B cell (primary cell): Measurements from ENCODE around the gene ABCC1. TPM values are rescaled to one million over a fixed set of nuclear protein-coding genes. Genes with fewer than 3 reads are reported as not detected.

Experiments used
- ATAC-seq: fragments of 200-7000 bp; cut with Tn5 transposase; one replicate; pipeline ENCODE4 v1.10.0; 2021; ENCODE audit warnings: low read depth, mild to moderate bottlenecking, moderate number of reproducible peaks, moderate library complexity
- CTCF ChIA-PET: fragments of 350-600 bp; sonication (Branson Sonifier 250); formaldehyde crosslinking; loops from one replicate; lab custom pipeline; 2021; ENCODE audit warnings: antibody characterized with exemption, inconsistent platforms; lab: Charles Lee
- POLR2A ChIA-PET: fragments of 350-600 bp; sonication (Branson Sonifier 250); formaldehyde crosslinking; loops from one replicate; lab custom pipeline; 2021; ENCODE audit warnings: antibody characterized with exemption; lab: Charles Lee
- DNase-seq: peaks from one replicate; pipeline ENCODE4 v3.0.0; 2013
- H2AFZ ChIP-seq: 2 replicates; pipeline ENCODE4 v1.6.1; 2012; ENCODE audit warnings: mild to moderate bottlenecking, low read depth, low read length; ENCODE audit not compliant: insufficient read depth, poor library complexity, severe bottlenecking
- H3K27ac ChIP-seq, 2 donors: 1 replicate in 1 of 2; 2 replicates in 1 of 2; pipeline ENCODE4 v1.5.1; 2012 to 2013; ENCODE audit warnings: low read length in 2 of 2, mild to moderate bottlenecking in 2 of 2, moderate library complexity in 1 of 2
- H3K27me3 ChIP-seq, 4 experiments: fragments of 200-600 bp in 1 of 4; sonication (generic) in 1 of 4; replicated peaks in 1 of 4; 1 replicate in 2 of 4; 2 replicates in 2 of 4; pipeline versions ENCODE4 v1.6.1 to v1.7.0; 2013 to 2016; ENCODE audit warnings: low read length in 3 of 4, mild to moderate bottlenecking in 2 of 4, mixed read lengths in 1 of 4, moderate library complexity in 1 of 4; ENCODE audit not compliant: insufficient read depth in 4 of 4, control insufficient read depth in 3 of 4; ENCODE audit errors: control extremely low read depth in 1 of 4
- H3K36me3 ChIP-seq, 2 experiments: replicated peaks in 1 of 2; 1 replicate in 1 of 2; 2 replicates in 1 of 2; pipeline versions ENCODE4 v1.6.1 to v1.7.1; 2013; ENCODE audit warnings: low read length in 1 of 2; ENCODE audit not compliant: insufficient read depth in 2 of 2, control insufficient read depth in 1 of 2; ENCODE audit errors: control extremely low read depth in 1 of 2, extremely low read depth in 1 of 2
- H3K4me1 ChIP-seq, 2 donors: fragments of 200-600 bp in 1 of 2; sonication (generic) in 1 of 2; 1 replicate in 1 of 2; 2 replicates in 1 of 2; pipeline versions ENCODE4 v1.5.1 to v1.6.1; 2013 to 2017; ENCODE audit warnings: low read length in 2 of 2; ENCODE audit not compliant: control insufficient read depth in 2 of 2, insufficient read depth in 2 of 2
- H3K4me2 ChIP-seq: replicated peaks from 2 replicates; pipeline ENCODE3; 2012; ENCODE audit warnings: mild to moderate bottlenecking, low read depth, low read length; ENCODE audit not compliant: poor library complexity, severe bottlenecking
- H3K4me3 ChIP-seq, 5 experiments: fragments of 200-600 bp in 1 of 5; sonication (generic) in 1 of 5; 1 replicate in 3 of 5; 2 replicates in 2 of 5; pipeline versions ENCODE4 v1.5.1 to v1.7.0; 2011 to 2016; ENCODE audit warnings: low read length in 4 of 5, mild to moderate bottlenecking in 4 of 5, low read depth in 2 of 5, control low read depth in 1 of 5, moderate library complexity in 1 of 5; ENCODE audit not compliant: insufficient read depth in 1 of 5; ENCODE audit errors: control extremely low read depth in 1 of 5, extremely low read depth in 1 of 5
- H3K79me2 ChIP-seq: fragments of 200-600 bp; sonication (generic); one replicate; pipeline ENCODE4 v1.6.0; 2016; ENCODE audit warnings: low read length; ENCODE audit not compliant: control insufficient read depth, insufficient read depth
- H3K9ac ChIP-seq: fragments of 200-600 bp; sonication (generic); 2 replicates; pipeline ENCODE4 v1.6.1; 2017; ENCODE audit warnings: mild to moderate bottlenecking, low read length, moderate library complexity
- H3K9me3 ChIP-seq, 3 donors: one replicate each; pipeline versions ENCODE4 v1.6.1 to v1.7.1; 2013; ENCODE audit warnings: low read length in 2 of 3; ENCODE audit not compliant: control insufficient read depth in 2 of 3, insufficient read depth in 1 of 3; ENCODE audit errors: control extremely low read depth in 1 of 3
- H4K20me1 ChIP-seq: 2 replicates; pipeline ENCODE4 v1.6.0; 2012; ENCODE audit warnings: mild to moderate bottlenecking, low read length; ENCODE audit not compliant: insufficient read depth, control insufficient read depth, poor library complexity, severe bottlenecking
- H3K27ac Mint-ChIP-seq: one replicate; pipeline ENCODE4 v1.8.0; 2021; ENCODE audit warnings: mixed read lengths
- H3K27me3 Mint-ChIP-seq: one replicate; pipeline ENCODE4 v1.8.0; 2021; ENCODE audit warnings: mixed read lengths
- H3K4me1 Mint-ChIP-seq: one replicate; pipeline ENCODE4 v1.8.0; 2021; ENCODE audit warnings: mixed read lengths
- H3K4me3 Mint-ChIP-seq: one replicate; pipeline ENCODE4 v1.8.0; 2021; ENCODE audit warnings: mixed read lengths
- H3K9me3 Mint-ChIP-seq: one replicate; pipeline ENCODE4 v1.8.0; 2022; ENCODE audit warnings: mixed read lengths; ENCODE audit not compliant: insufficient read depth
- CTCF ChIP-seq: fragments of 200-600 bp; IDR thresholded peaks from one replicate; pipeline ENCODE4 v1.8.0; 2022; ENCODE audit warnings: antibody characterized with exemption, mild to moderate bottlenecking
- EZH2 ChIP-seq: IDR thresholded peaks from 2 replicates; pipeline ENCODE4 v1.6.1; 2012; ENCODE audit warnings: borderline replicate concordance, low read depth, mild to moderate bottlenecking, moderate library complexity, low read length; ENCODE audit not compliant: insufficient read depth, poor library complexity, severe bottlenecking
- WGBS: methylation state at CpG from one replicate; pipeline ENCODE4 v1.1.5; 2013; ENCODE audit warnings: missing lambda C conversion rate; ENCODE audit not compliant: insufficient coverage; 5-methylcytosine and 5-hydroxymethylcytosine counted together
- intact Hi-C: fragments of 100-400 bp; cut with micrococcal nuclease; formaldehyde crosslinking; loops from one replicate; pipeline ENCODE4 v1.10.0; 2022
- polyA plus RNA-seq: library from polyadenylated mRNA; depleted of rRNA; stranded (reverse); fragments of >200 nt; gene quantifications from 2 replicates; pipeline ENCODE4 v1.2.3, GENCODE V29; 2012
- total RNA-seq, 2 donors: library from RNA; stranded (reverse); fragments of 120-200 nt in 1 of 2; gene quantifications; 1 replicate in 1 of 2; 2 replicates in 1 of 2; pipeline versions ENCODE4 v1.2.3 to v1.2.4, GENCODE V29; 2013 to 2022

The ABCC1 gene
- total and polyA plus RNA-seq, 2 donors (not counting 1 experiment from before 2014, with no cell fraction given), result 21.8 to 73.0 TPM

GRCh38 chr16:16022683-16023064 is 73.3 kb downstream of the ABCC1 start:
- DNase-seq (no peak), ATAC-seq (no peak)
- Histone ChIP-seq H3K9ac (no peak overlapping the region), H3K27me3 (no peaks in the 10 kb centered on the region), H3K79me2 (peaks cover 33% of the 10 kb centered on the region), H4K20me1 (peaks cover 12% of the 10 kb centered on the region), H3K27ac (peak overlapping the region in 1 of 2 donors; percentile 42), H3K4me1 (peaks cover 17 to 30% of the 10 kb centered on the region in 2 donors), H3K9me3 (no peaks in the 10 kb centered on the region), H3K4me3 (no peak overlapping the region), H3K36me3 (peaks cover 0 to 38% of the 10 kb centered on the region in 2 experiments), H2AFZ (no peak overlapping the region), H3K4me2 (peak overlapping the region; percentile 30)
- Mint-ChIP-seq H3K27ac (no peak overlapping the region), H3K4me3 (no peak overlapping the region), H3K9me3 (no peaks in the 10 kb centered on the region), H3K4me1 (peaks cover 53% of the 10 kb centered on the region), H3K27me3 (no peaks in the 10 kb centered on the region)
- no peak for TF ChIP-seq CTCF
- no peak for TF ChIP-seq EZH2
- intact Hi-C loops, result no loop called here
- CTCF ChIA-PET, result interaction anchor here (1.3 kb wide), 1 partner anchor 9 kb away, joined by 4 read pairs; no protein-coding TSS in a partner anchor
- POLR2A ChIA-PET, result no interaction called here
- WGBS, result 85% methylated on average over 2 of the region's 5 CpGs

- Histone ChIP-seq H3K27me3 (no peaks in the 10 kb centered on the region), H3K9ac (no peak overlapping the region), H3K4me1 (peaks cover 17 to 27% of the 10 kb centered on the region in 2 donors), H3K9me3 (no peaks in the 10 kb centered on the region), H3K27ac (peak overlapping the region in 1 of 2 donors; percentile 16), H3K4me3 (no peak overlapping the region), H3K79me2 (peaks cover 22% of the 10 kb centered on the region), H2AFZ (no peak overlapping the region), H3K36me3 (peaks cover 4 to 16% of the 10 kb centered on the region in 2 experiments), H3K4me2 (no peak overlapping the region), H4K20me1 (peaks cover 12% of the 10 kb centered on the region)
- ChIA-PET POLR2A (no interaction called here), CTCF (interaction anchor here (0.7 to 1.1 kb wide), 2 partner anchors 150 to 260 kb away, joined by 3 read pairs; no protein-coding TSS in a partner anchor)
- Mint-ChIP-seq H3K4me1 (peaks cover 48% of the 10 kb centered on the region), H3K9me3 (no peaks in the 10 kb centered on the region), H3K27me3 (no peaks in the 10 kb centered on the region), H3K4me3 (no peak overlapping the region), H3K27ac (peak overlapping the region; percentile 26)
- intact Hi-C loops, result no loop called here
- peak; percentile 32 for DNase-seq
- 77% methylated on average over 10 of the region's 11 CpGs for WGBS
- ATAC-seq, result peak; percentile 56
- no peak for TF ChIP-seq EZH2
Observed at GRCh38 chr16:16025214-16025968, 76.0 kb downstream of the ABCC1 start.
